Measurements from ENCODE around the gene COX7A2.

The COX7A2 gene

GRCh38 chr6:75268121-75268987, 24.8 kb upstream of the COX7A2 start:
- DNase-seq: no peak

DNA sequence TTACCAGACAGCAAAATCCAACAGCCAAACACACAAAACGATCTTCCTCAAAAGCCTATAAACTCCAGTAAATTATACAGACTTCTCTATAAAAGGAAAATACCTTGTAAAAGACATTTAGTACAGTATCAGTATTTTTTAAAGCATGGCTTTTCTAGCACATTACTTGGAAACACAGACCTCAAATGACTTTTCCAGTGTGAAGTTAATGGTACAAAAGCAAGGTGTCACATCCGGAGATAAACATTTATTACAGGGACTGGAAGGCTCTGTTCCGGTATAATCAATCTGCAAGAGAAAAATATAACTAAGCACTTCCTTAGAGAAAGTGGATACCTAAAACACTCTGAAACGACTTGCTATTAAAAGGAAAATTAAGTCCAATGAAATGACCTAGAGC, 23.9 kb upstream of the COX7A2 start:
- DNase-seq: no peak

DNA sequence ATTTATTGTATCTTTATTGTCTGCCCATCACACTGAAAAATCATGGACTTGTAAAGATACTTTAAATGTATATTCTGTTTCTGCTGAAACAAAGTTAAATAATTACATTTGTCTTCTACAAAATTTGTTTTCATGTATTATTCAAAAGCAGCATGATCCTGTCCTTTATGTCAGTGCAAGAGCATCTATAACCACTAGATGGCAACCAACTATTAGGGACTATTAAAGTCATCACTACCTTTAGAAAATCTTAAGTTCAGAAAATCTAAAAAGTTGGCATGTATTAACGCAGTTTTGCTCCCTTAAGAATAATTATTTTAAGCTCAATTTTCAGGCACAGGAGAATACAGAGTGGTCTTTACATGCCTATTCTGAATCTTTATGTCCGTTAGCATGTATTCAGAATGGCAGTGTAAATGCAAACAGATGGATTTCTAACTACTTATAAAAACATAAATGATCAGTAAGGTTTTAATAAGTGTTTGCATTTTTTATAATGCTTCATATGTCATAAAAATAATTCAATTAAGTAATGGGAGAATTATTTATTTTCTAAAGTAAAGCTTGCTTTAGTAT, 23.2 kb upstream of the COX7A2 start:
- no peak for DNase-seq

DNA sequence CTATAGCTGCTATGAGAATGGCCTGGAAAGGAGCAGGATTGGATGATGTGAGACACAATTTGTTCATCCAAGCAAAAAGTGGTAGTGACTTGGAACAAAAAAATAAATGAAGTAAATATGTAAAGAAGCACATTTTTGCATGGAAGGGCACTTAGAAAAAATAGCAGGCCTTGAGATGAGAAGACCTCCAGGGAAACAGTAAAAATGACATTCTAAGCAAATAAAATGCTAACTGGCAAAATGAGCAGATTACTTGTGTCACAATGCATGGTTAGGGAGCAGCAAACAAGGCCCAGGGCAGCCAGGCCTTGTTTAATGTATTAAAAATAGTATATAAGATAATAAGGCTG, 19.8 kb upstream of the COX7A2 start:
- DNase-seq: no peak

- DNase-seq: no peak
Observed at GRCh38 chr6:75262716-75263400, 19.3 kb upstream of the COX7A2 start.

DNA sequence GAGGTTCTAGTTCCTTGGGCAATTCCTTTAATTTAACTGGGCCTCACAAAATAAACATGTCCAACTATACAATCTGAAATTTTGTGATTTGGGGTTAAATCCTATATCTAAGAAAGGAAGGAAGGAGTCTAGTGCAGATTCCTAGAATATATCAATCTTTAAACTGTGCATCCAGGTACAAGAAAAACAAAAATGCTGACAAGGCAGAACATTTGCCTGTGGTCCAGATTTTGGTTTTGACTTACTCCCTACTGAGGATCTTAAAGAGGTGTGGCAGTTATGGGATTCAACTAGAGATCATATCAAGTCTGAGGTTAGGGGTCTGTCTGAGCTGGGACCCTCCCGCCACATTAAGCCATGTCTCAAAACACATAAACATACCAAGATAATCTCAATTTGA, 17.7 kb upstream of the COX7A2 start:
- DNase-seq: no peak

DNA sequence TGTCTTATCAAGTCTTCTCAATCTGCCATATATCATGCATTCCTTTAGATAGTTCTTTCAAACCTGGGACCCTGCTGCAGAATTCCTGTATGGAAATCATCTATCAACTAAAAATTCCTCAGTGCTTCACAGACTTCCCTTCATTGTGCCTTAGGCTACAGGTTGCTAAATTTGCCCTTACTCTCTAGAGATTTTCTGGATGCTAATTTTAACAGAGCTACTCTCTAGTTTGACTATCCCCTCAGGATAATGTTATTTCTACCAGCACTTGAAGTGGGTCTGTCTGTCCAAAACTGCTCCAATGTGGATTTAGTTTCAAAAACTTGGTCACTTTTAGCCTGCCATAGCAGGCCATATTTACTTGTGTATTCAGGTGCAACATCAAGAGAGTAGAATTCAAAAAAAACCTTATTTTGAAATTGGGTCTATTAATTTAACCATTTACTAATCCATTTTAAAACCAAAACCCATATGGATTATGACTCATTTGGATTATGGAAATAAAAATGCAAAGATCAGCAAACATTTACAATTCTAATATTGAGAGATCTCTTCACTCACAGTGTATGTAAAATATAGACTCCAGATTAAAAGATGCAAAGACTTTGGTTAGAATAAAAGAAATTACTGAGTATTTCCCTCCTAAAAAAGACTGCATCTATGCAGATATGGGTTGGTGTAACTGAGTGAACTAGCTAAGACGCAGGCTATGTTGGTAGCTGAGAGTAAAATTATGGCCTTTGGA, 13.9 kb upstream of the COX7A2 start:
- no peak for DNase-seq

DNA sequence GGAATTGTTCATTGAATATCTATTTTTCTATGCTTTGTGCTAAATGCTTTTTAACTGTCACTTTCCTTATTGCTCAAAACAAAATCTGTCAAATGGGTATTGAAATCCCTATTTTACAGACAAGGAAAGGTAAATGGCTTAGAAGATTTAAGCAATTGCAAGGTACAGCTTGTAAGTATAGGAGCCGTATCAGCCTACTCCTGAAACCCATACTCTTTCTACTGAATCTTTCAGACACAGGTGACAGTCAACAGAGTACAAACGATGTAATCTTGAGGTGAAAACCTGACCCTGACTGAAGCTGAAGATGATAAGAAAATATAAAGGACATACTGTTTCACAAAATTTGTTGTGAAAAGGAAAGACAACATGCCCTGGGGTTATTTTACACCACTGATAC, 7.0 kb upstream of the COX7A2 start:
- no peak for DNase-seq

- no peak for DNase-seq
Observed at GRCh38 chr6:75249837-75250236, 6.2 kb upstream of the COX7A2 start.

DNA sequence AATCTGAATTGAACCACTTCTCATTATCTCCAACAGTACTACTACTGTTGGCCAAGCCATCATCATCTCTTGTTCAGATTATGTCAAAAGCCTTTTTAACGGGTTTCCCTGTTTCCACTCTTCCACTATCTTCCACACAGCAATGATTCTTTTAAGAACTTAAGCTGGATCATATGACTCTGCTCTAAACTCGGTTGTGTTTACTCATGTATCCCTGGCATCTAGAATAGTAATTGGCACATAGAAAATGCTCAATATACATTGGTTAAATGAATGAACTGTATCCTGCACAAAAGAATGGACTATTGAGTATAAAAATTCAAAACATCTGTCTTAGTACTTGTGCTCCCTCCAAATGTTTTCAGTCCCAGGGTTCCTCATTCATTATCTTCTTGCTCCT, 2.8 kb upstream of the COX7A2 start:
- DNase-seq: no peak

DNA sequence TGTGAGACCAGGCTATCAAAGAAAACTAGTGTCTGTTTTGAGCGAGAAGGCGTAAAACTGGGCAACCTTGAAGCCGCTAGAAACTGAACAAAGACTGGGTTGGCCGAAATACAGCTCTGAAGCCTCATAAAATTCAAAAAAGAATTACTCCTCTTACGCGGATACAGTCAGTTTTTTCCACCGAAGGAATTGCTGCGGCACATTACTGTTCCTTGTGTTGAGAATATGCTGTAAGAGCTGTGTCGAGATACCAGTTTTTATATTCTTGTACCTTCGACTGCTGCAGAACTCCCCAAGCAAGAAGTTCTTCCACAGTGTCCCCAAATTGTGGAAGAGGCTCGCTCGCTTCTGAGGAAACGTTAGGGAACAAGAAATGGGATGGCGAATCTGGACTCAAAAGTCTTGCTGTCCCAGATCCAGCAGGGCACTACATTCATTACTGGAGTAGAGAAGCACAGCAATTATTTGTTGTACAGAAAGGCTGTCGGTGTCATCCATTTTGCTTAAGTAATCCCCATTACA, 523 bp upstream of the COX7A2 start:
- no peak for DNase-seq

DNA sequence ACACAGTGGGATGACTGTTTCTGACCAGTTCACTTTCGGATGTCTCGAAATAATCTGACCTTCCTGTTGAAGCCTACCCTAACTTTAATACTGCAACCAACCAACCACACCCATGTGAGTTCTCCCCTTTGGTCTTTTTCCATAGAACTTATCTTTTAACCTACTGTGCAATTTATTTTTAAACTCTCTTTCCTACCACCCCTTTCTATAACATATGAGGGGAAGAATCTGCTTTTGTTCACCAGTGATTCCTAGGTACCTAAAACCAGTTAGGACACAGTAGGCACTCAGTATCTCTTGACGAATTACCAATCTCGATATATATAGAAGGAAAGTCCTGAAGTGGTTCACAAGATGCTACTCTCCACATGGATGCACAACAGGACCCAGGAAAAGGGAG, 7.0 kb downstream of the COX7A2 start:
- DNase-seq: no peak

DNA sequence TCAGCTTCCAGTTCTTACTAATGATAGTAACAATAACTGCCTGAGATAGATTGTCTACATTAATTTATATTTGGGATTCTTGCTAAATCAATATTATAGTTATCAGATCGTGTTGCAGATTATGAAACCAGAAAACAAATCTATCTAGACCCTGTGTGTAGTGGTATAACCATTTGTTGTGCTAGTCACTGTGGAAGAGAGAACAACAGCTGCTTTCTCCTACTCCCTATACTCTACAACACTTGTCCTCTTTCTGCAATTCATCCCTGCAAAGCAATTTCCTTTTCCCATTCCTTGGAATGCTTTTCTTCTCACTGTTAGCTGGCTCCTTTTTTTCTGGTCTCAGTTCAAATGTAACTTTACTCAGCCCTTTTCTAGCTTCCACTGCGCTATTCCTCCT, 8.3 kb downstream of the COX7A2 start:
- DNase-seq: no peak

DNA sequence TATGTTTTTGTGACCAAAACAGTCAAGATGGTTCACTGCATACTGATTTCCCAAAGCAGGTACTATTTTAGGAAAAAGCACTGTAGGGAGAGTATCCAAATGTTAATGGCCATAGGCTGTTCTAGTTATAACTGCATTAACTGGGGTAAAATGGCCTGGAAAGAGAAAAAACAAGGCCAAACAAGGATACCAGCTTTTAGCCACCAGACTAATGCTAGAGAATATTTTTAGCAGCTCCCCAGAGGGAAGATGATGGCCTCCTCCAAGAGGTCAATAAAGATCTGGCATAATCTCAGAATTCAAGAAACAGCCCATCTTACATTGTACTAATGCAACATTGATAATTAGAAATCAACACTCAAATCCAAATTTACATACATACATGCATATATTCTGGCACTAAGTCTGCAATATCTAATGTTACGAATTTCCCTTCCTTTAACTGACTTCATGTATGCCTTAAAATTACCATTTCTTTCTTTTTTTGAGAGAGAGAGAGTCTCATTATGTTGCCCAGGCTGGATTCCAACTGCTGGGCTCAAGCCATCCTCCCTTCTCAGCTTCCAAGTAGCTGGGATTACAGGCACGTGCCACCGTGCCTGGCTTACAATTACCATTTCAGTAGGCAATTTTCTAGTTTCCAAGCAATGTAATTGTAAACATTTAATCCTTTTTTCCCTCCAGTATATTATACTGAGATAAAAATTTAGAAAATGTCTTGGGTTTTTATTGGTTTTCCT, 9.3 kb downstream of the COX7A2 start:
- DNase-seq: no peak

GRCh38 chr6:75233092-75233615, 10.4 kb downstream of the COX7A2 start:
- DNase-seq: no peak

DNA sequence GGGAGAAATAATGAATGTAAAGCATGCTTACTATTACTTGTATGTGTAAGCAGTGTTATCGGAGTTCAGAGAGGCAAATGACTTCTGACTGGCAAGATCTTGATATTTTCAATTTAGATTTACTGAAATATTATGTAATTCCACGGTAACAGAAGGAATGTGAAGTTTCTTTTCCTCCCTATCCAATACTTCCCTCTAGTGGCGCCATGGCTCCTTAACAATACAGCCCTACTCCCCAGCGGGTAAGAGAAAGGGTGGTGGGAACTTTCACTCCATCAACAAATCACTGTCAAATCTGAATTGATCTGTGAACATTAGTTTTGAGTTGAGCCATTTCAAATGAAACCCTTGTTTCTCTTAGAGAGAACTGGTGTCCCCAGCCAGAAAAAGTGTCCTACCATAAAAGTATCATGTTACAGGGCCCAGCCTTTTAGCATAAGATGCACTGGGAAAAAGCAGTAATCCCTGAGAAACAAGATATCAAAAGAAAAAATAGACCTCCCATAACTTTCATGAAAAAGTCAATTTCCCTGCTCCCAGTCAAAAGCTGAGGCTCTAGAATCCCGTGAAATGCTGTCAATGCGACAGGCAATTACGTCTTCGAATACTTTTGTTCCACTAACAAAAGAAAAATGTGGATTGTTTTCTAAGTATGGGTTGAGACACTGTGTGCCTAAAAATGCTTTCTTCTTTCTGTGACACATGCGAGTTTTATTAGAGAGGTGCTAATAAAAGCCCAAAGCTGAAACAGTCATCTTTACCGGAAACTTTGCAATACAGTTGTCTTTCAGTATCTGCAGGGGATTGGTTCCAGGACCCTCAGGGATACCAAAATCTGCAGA, 12.9 kb downstream of the COX7A2 start:
- DNase-seq: no peak

DNA sequence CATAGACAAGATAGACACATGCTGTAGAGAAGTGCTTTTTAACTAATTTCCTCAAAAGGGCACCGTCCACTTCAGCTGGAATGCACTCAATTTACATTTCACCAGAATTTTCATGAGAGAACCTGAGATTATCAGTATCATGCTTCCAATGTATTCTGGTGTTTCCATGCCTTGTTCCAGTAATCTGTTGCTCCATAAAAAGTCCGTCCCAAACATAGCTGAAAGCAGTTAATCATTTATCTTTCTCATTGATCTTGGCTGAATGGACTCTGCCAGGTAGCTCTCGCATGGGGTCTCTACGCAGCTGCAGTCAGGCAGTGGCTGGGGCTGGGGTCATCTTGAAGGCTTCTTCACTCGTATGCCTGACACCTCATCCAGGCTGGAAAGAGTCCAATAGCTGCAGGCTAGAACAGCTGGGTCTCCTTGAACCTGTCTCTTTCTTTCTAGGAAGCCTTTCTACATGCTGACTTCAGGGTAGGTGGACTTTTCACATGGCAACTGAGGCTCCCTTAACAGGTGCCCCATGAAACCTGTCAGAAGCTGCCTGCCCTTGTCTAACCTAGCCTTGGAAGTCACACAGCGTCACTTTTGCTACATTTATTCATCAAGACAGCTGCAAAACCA, 19.2 kb downstream of the COX7A2 start:
- DNase-seq: no peak

DNA sequence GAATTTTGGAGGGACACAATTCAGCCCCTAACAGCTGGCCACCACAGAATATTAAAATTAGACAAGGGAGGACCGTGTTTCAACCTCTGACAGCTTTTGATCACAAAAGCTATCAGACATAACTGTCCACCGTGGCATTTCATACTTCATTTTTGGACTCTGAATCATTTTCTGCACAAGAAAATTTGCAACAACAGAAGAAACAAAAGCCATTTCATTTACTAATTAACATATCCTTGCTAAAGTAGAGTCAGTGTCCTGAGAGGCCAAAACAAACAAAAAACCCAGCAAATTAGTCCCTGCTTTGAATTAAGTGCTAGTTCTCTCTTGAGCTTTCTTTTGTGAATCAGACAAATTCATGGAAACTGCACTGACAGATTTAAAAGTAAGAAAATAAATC, 20.2 kb downstream of the COX7A2 start:
- DNase-seq: no peak

- DNase-seq: no peak
Observed at GRCh38 chr6:75222261-75222660, 21.3 kb downstream of the COX7A2 start.

DNA sequence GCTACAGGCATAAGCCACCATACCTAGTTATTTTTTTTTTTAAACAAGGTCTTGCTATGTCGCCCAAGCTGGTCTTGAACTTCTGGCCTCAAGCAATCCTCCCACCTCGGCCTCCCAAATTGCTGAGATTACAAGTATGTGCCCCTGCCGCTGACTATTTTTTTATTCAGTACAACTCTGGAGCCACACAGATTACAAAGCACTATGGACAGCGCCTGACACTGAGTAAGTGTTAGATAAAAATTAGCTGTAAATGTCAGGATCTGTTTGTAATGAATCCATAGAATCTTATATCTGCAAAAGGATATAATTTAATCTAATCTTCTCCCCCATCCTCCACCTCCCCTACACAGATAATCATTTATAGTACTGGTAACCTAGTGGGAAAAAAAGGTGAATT, 22.5 kb downstream of the COX7A2 start:
- DNase-seq: no peak

DNA sequence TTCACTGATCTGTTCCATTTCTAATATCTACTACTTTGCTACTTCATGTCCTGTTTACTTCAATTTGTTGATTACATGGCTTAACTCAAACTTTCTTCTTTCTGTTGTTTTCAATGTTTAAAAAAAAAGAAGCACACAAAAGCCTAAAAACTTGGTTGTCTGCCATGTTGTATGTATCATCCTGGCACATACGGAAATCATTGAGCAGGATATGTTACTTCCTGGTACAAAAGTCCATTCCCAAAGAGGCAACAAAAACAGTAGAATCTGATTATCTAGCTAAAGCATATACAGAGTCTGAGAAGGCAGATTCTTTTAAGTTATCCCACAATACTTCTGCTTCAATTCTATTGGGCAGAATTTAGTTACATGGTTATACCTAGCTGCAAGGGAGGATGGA, 23.2 kb downstream of the COX7A2 start:
- no peak for DNase-seq
